DND-41 (cell line): Measurements from ENCODE around the gene AATF.

Experiments used
- ATAC-seq: fragments of 200-7000 bp; cut with Tn5 transposase; 3 replicates; pipeline ENCODE4 v1.9.1; 2021; ENCODE audit warnings: low read depth; ENCODE audit not compliant: insufficient read depth
- DNase-seq: peaks from one replicate; pipeline ENCODE4 v3.0.0-alpha.2; 2020
- H2AFZ ChIP-seq: 2 replicates; pipeline ENCODE4 v1.6.0; 2012; ENCODE audit warnings: low read depth, low read length
- H3K27ac ChIP-seq: 2 replicates; pipeline ENCODE4 v1.5.1; 2012; ENCODE audit warnings: low read length, inconsistent platforms
- H3K27me3 ChIP-seq: fragments of 200-600 bp; sonication (generic); 2 replicates; pipeline ENCODE4 v1.6.0; 2012; ENCODE audit warnings: low read length, mild to moderate bottlenecking, inconsistent platforms; ENCODE audit not compliant: insufficient read depth, poor library complexity
- H3K36me3 ChIP-seq: 2 replicates; pipeline ENCODE4 v1.5.1; 2012; ENCODE audit warnings: low read length, inconsistent platforms; ENCODE audit not compliant: insufficient read depth
- H3K4me1 ChIP-seq: 2 replicates; pipeline ENCODE4 v1.5.1; 2012; ENCODE audit warnings: mild to moderate bottlenecking, low read length; ENCODE audit not compliant: insufficient read depth
- H3K4me2 ChIP-seq: 2 replicates; pipeline ENCODE4 v1.6.0; 2012; ENCODE audit warnings: mild to moderate bottlenecking, moderate library complexity, low read length, inconsistent platforms; ENCODE audit not compliant: insufficient read depth
- H3K4me3 ChIP-seq, 2 experiments: fragments of 200-600 bp in 1 of 2; shearing (Covaris generic) in 1 of 2; 2 replicates each; pipeline ENCODE4 v1.5.1; 2012 to 2016; ENCODE audit warnings: inconsistent platforms in 2 of 2, low read length in 2 of 2, mild to moderate bottlenecking in 2 of 2, low read depth in 1 of 2, moderate library complexity in 1 of 2
- H3K79me2 ChIP-seq: 2 replicates; pipeline ENCODE4 v1.6.0; 2012; ENCODE audit warnings: low read length, inconsistent platforms; ENCODE audit not compliant: insufficient read depth
- H3K9ac ChIP-seq: 2 replicates; pipeline ENCODE4 v1.6.0; 2012; ENCODE audit warnings: low read depth, mild to moderate bottlenecking, inconsistent platforms, low read length, moderate library complexity
- H3K9me3 ChIP-seq: 2 replicates; pipeline ENCODE4 v1.5.1; 2012; ENCODE audit warnings: low read length, moderate library complexity, mild to moderate bottlenecking, inconsistent platforms; ENCODE audit not compliant: insufficient read depth, severe bottlenecking
- H4K20me1 ChIP-seq: 2 replicates; pipeline ENCODE4 v1.6.0; 2012; ENCODE audit warnings: low read length; ENCODE audit not compliant: insufficient read depth
- EZH2 ChIP-seq: IDR thresholded peaks from 3 replicates; pipeline ENCODE4 v1.6.1; 2012; ENCODE audit warnings: borderline replicate concordance, low read depth, mild to moderate bottlenecking, moderate library complexity, low read length, inconsistent platforms; ENCODE audit not compliant: severe bottlenecking
- TF ChIP-seq, protein P1 (sequence below): IDR thresholded peaks from 2 replicates; pipeline ENCODE4 v1.5.1; 2012; ENCODE audit warnings: borderline replicate concordance, low read length, moderate library complexity, mild to moderate bottlenecking; ENCODE audit not compliant: poor library complexity, severe bottlenecking; ENCODE audit errors: extremely low read depth

The AATF gene, protein sequence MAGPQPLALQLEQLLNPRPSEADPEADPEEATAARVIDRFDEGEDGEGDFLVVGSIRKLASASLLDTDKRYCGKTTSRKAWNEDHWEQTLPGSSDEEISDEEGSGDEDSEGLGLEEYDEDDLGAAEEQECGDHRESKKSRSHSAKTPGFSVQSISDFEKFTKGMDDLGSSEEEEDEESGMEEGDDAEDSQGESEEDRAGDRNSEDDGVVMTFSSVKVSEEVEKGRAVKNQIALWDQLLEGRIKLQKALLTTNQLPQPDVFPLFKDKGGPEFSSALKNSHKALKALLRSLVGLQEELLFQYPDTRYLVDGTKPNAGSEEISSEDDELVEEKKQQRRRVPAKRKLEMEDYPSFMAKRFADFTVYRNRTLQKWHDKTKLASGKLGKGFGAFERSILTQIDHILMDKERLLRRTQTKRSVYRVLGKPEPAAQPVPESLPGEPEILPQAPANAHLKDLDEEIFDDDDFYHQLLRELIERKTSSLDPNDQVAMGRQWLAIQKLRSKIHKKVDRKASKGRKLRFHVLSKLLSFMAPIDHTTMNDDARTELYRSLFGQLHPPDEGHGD

DNA sequence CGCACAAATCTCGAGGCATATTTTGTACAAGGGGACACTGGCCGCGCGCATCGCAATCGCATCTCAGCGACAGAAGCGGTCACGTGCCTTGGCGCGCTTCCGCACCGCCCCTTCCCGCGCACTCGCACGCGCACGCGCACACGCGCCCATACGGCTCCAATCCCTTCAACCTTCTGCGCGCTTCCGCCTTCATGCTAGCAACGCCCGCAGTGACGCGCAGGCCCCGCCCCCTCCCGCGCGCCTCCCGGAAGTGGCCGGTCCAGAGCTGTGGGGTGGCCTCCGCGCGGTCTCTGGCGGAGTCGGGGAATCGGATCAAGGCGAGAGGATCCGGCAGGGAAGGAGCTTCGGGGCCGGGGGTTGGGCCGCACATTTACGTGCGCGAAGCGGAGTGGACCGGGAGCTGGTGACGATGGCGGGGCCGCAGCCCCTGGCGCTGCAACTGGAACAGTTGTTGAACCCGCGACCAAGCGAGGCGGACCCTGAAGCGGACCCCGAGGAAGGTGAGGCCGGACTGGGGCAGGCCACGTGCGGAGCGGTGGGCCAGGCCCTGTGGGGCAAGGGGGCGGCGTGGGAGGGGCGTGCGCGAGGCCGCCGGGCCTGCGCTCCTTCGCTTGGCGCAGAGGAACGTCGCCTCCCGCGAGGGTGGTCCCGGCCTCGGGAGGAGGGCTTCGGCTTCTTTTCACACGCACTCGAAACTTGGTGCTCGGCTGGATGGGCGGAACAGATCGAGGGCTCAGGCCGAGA lies at the start of gene AATF:
TSS of gene AATF (plus strand) at position 238 of the 744 bp plus-strand sequence. CDS start at position 410, 172 bp downstream.
- peak within 1 kb of the TSS; percentile 91 for H3K4me2 ChIP-seq
- H3K4me1 ChIP-seq, result peaks cover 52% of the 10 kb centered on the region
- H3K9ac ChIP-seq, result peak within 1 kb of the TSS; percentile 89
- H3K36me3 ChIP-seq, result peaks cover 35% of the 10 kb centered on the region
- H3K4me3 ChIP-seq, result peak within 1 kb of the TSS; percentile 64 to 81
- peaks cover 55% of the 10 kb centered on the region for H3K79me2 ChIP-seq
- ATAC-seq (peak; percentile 91), DNase-seq (peak; percentile 95)
- H3K9me3 ChIP-seq, result no peaks in the 10 kb centered on the region
- TF ChIP-seq EZH2, result no peak
- TF ChIP-seq, protein P1, sequence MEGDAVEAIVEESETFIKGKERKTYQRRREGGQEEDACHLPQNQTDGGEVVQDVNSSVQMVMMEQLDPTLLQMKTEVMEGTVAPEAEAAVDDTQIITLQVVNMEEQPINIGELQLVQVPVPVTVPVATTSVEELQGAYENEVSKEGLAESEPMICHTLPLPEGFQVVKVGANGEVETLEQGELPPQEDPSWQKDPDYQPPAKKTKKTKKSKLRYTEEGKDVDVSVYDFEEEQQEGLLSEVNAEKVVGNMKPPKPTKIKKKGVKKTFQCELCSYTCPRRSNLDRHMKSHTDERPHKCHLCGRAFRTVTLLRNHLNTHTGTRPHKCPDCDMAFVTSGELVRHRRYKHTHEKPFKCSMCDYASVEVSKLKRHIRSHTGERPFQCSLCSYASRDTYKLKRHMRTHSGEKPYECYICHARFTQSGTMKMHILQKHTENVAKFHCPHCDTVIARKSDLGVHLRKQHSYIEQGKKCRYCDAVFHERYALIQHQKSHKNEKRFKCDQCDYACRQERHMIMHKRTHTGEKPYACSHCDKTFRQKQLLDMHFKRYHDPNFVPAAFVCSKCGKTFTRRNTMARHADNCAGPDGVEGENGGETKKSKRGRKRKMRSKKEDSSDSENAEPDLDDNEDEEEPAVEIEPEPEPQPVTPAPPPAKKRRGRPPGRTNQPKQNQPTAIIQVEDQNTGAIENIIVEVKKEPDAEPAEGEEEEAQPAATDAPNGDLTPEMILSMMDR, result peak; percentile 6
- peak within 1 kb of the TSS; percentile 80 for H3K27ac ChIP-seq
- H2AFZ ChIP-seq, result peak within 1 kb of the TSS; percentile 94
- no peaks in the 10 kb centered on the region for H3K27me3 ChIP-seq
- peaks cover 31% of the 10 kb centered on the region; the same call in 1 of the 2 replicates for H4K20me1 ChIP-seq

DNA sequence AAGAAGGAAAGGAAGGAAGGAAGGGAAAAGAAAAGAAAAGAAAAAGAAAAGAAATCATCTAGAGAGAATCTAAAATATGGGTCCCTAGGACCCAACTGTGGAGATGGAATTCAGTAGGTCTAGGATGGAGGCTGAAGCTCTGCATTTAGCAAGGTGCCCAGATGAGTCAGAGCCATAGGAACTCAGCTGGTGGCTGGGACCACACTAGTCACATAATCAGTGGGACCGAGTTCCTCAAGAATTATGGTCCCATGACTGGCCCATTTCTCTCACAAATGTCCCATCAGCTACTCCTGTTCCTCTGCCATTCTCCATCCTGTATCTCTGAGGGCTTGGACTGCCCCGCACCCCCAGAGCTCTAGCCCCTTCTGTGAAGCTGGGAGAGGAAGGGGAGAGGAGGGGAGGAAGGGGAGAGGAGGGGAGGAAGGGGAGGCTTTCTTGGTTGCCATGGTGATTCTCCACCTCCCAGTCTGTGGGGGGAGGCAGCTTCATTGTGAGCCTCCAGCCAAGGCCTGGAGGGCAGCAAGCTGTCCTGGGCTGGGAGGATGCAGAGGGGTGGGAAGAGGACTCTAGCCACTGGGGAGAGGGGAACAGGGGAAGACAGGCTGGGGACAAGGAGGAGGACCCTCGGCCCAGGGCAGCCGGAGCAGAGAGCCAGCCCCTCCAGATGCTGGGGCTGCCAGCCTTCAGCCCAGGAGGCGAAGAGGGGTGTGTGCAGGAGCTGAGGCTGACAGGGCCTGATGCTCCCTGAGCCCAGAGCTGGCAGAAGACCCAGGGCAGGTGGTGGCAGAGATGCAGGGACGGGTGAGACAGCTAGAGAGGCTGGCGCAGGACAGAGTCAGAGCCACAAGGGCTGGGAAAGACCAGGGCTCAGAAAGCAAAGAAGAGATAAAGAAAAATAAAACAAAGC lies 49.2 kb upstream of the AATF start:
- no peaks in the 10 kb centered on the region for H4K20me1 ChIP-seq
- no peaks in the 10 kb centered on the region for H3K36me3 ChIP-seq
- no peak for TF ChIP-seq EZH2
- TF ChIP-seq, protein P1, result no peak
- H3K4me1 ChIP-seq, result no peaks in the 10 kb centered on the region
- DNase-seq (peak; percentile 5), ATAC-seq (no peak)
- no peak overlapping the region for H3K9ac ChIP-seq
- no peaks in the 10 kb centered on the region for H3K79me2 ChIP-seq
- no peak overlapping the region for H3K4me3 ChIP-seq
- peaks cover 13% of the 10 kb centered on the region for H3K27me3 ChIP-seq
- H3K27ac ChIP-seq, result no peak overlapping the region
- no peak overlapping the region for H3K4me2 ChIP-seq
- no peak overlapping the region for H2AFZ ChIP-seq
- no peaks in the 10 kb centered on the region for H3K9me3 ChIP-seq

DNA sequence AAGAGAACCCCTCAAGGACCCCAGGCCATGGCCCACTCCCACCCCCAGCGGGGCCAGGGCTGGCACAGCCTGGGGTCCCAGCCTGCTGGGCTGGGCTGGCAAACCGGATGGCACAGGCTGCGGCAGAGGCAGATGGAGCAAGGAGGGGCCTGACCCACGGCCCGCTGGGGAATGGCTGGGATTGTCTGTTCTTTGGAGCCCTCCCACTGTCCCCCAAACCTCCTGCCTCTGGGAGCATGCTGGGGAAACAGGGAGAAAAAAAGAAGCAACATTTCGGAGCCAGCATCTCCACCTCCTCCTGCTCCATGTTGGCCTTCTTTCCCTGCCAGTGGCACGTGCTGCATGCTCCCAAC lies 48.6 kb upstream of the AATF start:
- Histone ChIP-seq H3K9me3 (no peaks in the 10 kb centered on the region), H3K79me2 (no peaks in the 10 kb centered on the region), H3K27me3 (peaks cover 11% of the 10 kb centered on the region), H4K20me1 (no peaks in the 10 kb centered on the region), H2AFZ (no peak overlapping the region), H3K36me3 (no peaks in the 10 kb centered on the region), H3K4me1 (no peaks in the 10 kb centered on the region), H3K27ac (no peak overlapping the region), H3K4me3 (no peak overlapping the region), H3K4me2 (no peak overlapping the region), H3K9ac (no peak overlapping the region)
- DNase-seq (no peak), ATAC-seq (no peak)
- no peak for TF ChIP-seq EZH2
- TF ChIP-seq, protein P1, result no peak
